Pericardium fibroblast (primary cell): ENCODE data around the gene MRPS30. TPM values are rescaled to one million over a fixed set of nuclear protein-coding genes. Genes with fewer than 3 reads are reported as not detected.

Experiments used
- total RNA-seq: library from RNA; depleted of rRNA; stranded (reverse); fragments of >200 nt; gene quantifications from 2 replicates; pipeline ENCODE4 v1.2.3, GENCODE V29; 2015

MRPS30 gene
- total RNA-seq, result 43.2 and 52.4 TPM in 2 replicates

DNA sequence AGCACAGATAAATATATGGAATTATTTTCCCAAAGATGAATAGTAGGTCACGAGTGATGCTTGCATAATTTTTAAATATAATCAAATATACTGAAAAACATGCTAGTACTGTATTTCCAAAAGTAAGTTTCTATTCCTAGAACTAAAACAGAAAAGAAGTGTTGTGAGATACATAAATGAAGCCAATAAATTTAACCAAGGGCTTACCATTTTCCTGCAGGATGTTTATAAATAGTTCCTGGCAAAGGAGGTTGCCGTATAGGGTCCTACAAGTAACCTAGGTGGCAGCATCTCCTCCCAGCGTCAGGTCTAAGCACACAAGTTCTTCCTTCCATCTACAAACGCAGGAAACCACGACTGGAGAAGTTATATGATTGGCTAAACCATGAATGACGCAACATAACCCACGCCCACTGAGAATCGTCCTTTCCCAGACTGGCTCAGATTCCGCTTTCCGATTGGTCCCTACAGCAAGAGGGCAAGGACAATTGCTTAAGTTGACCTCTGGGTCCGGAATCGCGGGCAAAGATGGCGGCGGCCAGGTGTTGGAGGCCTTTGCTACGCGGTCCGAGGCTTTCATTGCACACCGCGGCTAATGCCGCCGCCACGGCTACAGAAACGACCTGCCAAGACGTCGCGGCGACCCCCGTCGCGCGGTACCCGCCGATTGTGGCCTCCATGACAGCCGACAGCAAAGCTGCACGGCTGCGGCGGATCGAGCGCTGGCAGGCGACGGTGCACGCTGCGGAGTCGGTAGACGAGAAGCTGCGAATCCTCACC is at the start of gene MRPS30:
TSS of gene MRPS30 (plus strand) at position 513 of the 780 bp plus-strand sequence. CDS start at position 529, 16 bp downstream.

